K562 (cell line): ENCODE results near the gene RCE1. TPM values are rescaled to one million over a fixed set of nuclear protein-coding genes. Genes with fewer than 3 reads are reported as not detected.
A peak's percentile ranks its signal among the peaks of the same experiment; 100 is the strongest.

ENCODE experiments used
- ATAC-seq: fragments of 200-7000 bp; cut with Tn5 transposase; 3 replicates; pipeline ENCODE4 v1.9.1; 2020; ENCODE audit warnings: moderate library complexity
- BruUV-seq: library from RNA; stranded (reverse); fragments of 400-500 nt; replicated peaks from 2 replicates; lab custom pipeline; 2021; lab: Mats Ljungman, UMichigan
- CTCF ChIA-PET: fragments of 300-600 bp; formaldehyde crosslinking; extraction: SDS; loops from one replicate; lab custom pipeline; 2021; ENCODE audit warnings: low intra/inter-chr PET ratio; lab: Yijun Ruan, JAX
- POLR2A ChIA-PET: fragments of 300-600, 350-650 bp; sonication (Branson Sonifier 250); formaldehyde crosslinking; extraction: SDS; loops from one replicate; lab custom pipeline; 2021; ENCODE audit warnings: antibody characterized with exemption, inconsistent platforms; lab: Yijun Ruan, JAX
- DNase-seq, 4 experiments: peaks; one replicate each; pipeline versions ENCODE4 v3.0.0 to v3.0.0-alpha.2; 2011 to 2018; ENCODE audit warnings: low spot score in 3 of 4, mixed read lengths in 3 of 4; ENCODE audit errors: extremely low read depth in 1 of 4
- FAIRE-seq: peaks from 2 replicates; lab custom pipeline; 2011; peaks lifted over from hg19 to GRCh38; lab: Jason Lieb, UNC
- H2AFZ ChIP-seq: 2 replicates; pipeline ENCODE4 v1.6.0; 2011; ENCODE audit warnings: low read depth, low read length, control low read depth, inconsistent platforms
- H3K27ac ChIP-seq: fragments of 200-600 bp; 3 replicates; pipeline ENCODE4 v1.8.0; 2011; ENCODE audit warnings: low read depth, mild to moderate bottlenecking, control low read depth, inconsistent platforms, low read length, moderate library complexity, mixed read lengths; ENCODE audit errors: extremely low read depth
- H3K27me3 ChIP-seq, 2 experiments: fragments of 300-600 bp in 1 of 2; 2 replicates in 1 of 2; 3 replicates in 1 of 2; pipeline versions ENCODE4 v1.6.0 to v1.8.0; 2011; ENCODE audit warnings: inconsistent platforms in 2 of 2, low read length in 2 of 2, mild to moderate bottlenecking in 1 of 2, mixed read lengths in 1 of 2, moderate library complexity in 1 of 2; ENCODE audit not compliant: control insufficient read depth in 2 of 2, insufficient read depth in 2 of 2
- H3K36me3 ChIP-seq: fragments of 300-600 bp; 3 replicates; pipeline ENCODE4 v1.8.0; 2011; ENCODE audit warnings: mild to moderate bottlenecking, low read length, inconsistent platforms; ENCODE audit not compliant: control insufficient read depth, insufficient read depth
- H3K4me1 ChIP-seq, 2 experiments: fragments of 200-600 bp in 1 of 2; replicated peaks in 1 of 2; 2 replicates in 1 of 2; 3 replicates in 1 of 2; pipeline versions ENCODE4 v1.5.1 to v1.8.0; 2011; ENCODE audit warnings: inconsistent platforms in 2 of 2, low read length in 2 of 2, mild to moderate bottlenecking in 1 of 2, mixed read lengths in 1 of 2, moderate library complexity in 1 of 2; ENCODE audit not compliant: control insufficient read depth in 2 of 2, insufficient read depth in 2 of 2
- H3K4me2 ChIP-seq: 2 replicates; pipeline ENCODE4 v1.6.1; 2011; ENCODE audit warnings: low read length, control low read depth, inconsistent platforms, mixed read lengths; ENCODE audit not compliant: insufficient read depth
- H3K4me3 ChIP-seq: fragments of 200-600 bp; sonication (generic), shearing (Covaris generic); 2 replicates; pipeline ENCODE4 v1.5.1; 2016; ENCODE audit warnings: control low read depth, inconsistent platforms
- H3K79me2 ChIP-seq: fragments of 200-600 bp; 3 replicates; pipeline ENCODE4 v1.8.0; 2011; ENCODE audit warnings: low read length, inconsistent platforms; ENCODE audit not compliant: control insufficient read depth, insufficient read depth
- H3K9ac ChIP-seq, 2 experiments: 2 replicates each; pipeline versions ENCODE4 v1.6.0 to v1.6.1; 2011; ENCODE audit warnings: low read depth in 2 of 2, low read length in 2 of 2, control low read depth in 1 of 2, inconsistent platforms in 1 of 2, mild to moderate bottlenecking in 1 of 2, mixed read lengths in 1 of 2; ENCODE audit not compliant: insufficient read depth in 1 of 2
- H3K9me1 ChIP-seq: one replicate; pipeline ENCODE4 v1.6.0; 2011; ENCODE audit warnings: inconsistent platforms, mild to moderate bottlenecking, low read length, moderate library complexity; ENCODE audit not compliant: control insufficient read depth, insufficient read depth
- H3K9me3 ChIP-seq: replicated peaks from 2 replicates; pipeline ENCODE4 v1.5.1; 2011; ENCODE audit warnings: low read depth, low read length, inconsistent platforms; ENCODE audit not compliant: control insufficient read depth, insufficient read depth
- H4K20me1 ChIP-seq: replicated peaks from 2 replicates; pipeline ENCODE4 v1.6.1; 2011; ENCODE audit warnings: low read length, inconsistent platforms, mixed read lengths; ENCODE audit not compliant: control insufficient read depth, insufficient read depth
- BCOR ChIP-seq: fragments of 450-650 bp; IDR thresholded peaks from 2 replicates; pipeline ENCODE4 v1.6.1; 2016
- CBX3 ChIP-seq, 2 experiments: IDR thresholded peaks; 1 replicate in 1 of 2; 2 replicates in 1 of 2; pipeline ENCODE4 v1.6.1; 2012; ENCODE audit warnings: inconsistent platforms in 2 of 2, low read length in 2 of 2, borderline replicate concordance in 1 of 2, control low read depth in 1 of 2
- CCNT2 ChIP-seq: IDR thresholded peaks from 2 replicates; pipeline ENCODE4 v1.6.1; 2011; ENCODE audit warnings: borderline replicate concordance, low read depth, mild to moderate bottlenecking, moderate library complexity, mixed read lengths, low read length; ENCODE audit not compliant: insufficient read length; ENCODE audit errors: extremely low read depth
- CGGBP1 ChIP-seq: fragments of 250-450 bp; sonication (Bioruptor Pico); IDR thresholded peaks from 2 replicates; pipeline ENCODE4 v1.9.0; 2021; ENCODE audit warnings: mild to moderate bottlenecking
- HMGN3 ChIP-seq: IDR thresholded peaks from 2 replicates; pipeline ENCODE4 v1.6.1; 2011; ENCODE audit warnings: borderline replicate concordance, low read depth, mild to moderate bottlenecking, mixed read lengths, low read length; ENCODE audit not compliant: insufficient read length; ENCODE audit errors: extremely low read depth
- ILF3 ChIP-seq: fragments of 450-650 bp; IDR thresholded peaks from 2 replicates; pipeline ENCODE4 v1.6.1; 2018; ENCODE audit warnings: antibody characterized with exemption, mild to moderate bottlenecking, moderate library complexity, borderline replicate concordance
- JUN ChIP-seq, 2 experiments: sonication (generic) in 1 of 2; formaldehyde crosslinking in 1 of 2; IDR thresholded peaks; 2 replicates each; pipeline versions ENCODE4 v1.6.1 to v1.8.0; 2012 to 2022; ENCODE audit warnings: borderline replicate concordance in 2 of 2, mild to moderate bottlenecking in 2 of 2, improper control_type of control experiment in 1 of 2, low read depth in 1 of 2, low read length in 1 of 2, missing genetic modification reagents in 1 of 2
- KDM1A ChIP-seq, 2 experiments: fragments of 450-650 bp; IDR thresholded peaks; 2 replicates each; pipeline ENCODE4 v1.6.1; 2016; ENCODE audit warnings: mild to moderate bottlenecking in 2 of 2
- KLF1 ChIP-seq: fragments of 450-650 bp; IDR thresholded peaks from 2 replicates; pipeline ENCODE4 v1.6.1; 2016; ENCODE audit warnings: missing genetic modification characterization, missing compliant biosample characterization
- MAX ChIP-seq: sonication (generic); formaldehyde crosslinking; IDR thresholded peaks from 2 replicates; pipeline ENCODE4 v1.9.0; 2022; ENCODE audit warnings: mild to moderate bottlenecking, missing genetic modification reagents
- MIER1 ChIP-seq: fragments of 450-650 bp; IDR thresholded peaks from 2 replicates; pipeline ENCODE4 v1.6.1; 2016; ENCODE audit warnings: antibody characterized with exemption, mild to moderate bottlenecking, low read depth
- MLLT1 ChIP-seq, 2 experiments: fragments of 450-650 bp; IDR thresholded peaks; 2 replicates each; pipeline ENCODE4 v1.6.1; 2016
- NFIC ChIP-seq: fragments of 450-650 bp; IDR thresholded peaks from 2 replicates; pipeline ENCODE4 v1.6.1; 2017; ENCODE audit warnings: mild to moderate bottlenecking, inconsistent platforms
- RAD21 ChIP-seq, 2 experiments: fragments of 250-450 bp in 1 of 2; fragments of 450-650 bp in 1 of 2; sonication (Bioruptor Pico) in 1 of 2; formaldehyde crosslinking in 1 of 2; IDR thresholded peaks in 1 of 2; conservative IDR thresholded peaks in 1 of 2; 2 replicates each; pipeline versions ENCODE4 v1.4.0 to v1.8.0; 2020 to 2022; ENCODE audit warnings: mild to moderate bottlenecking in 2 of 2, moderate library complexity in 1 of 2
- TCF7L2 ChIP-seq: fragments of 150-350 bp; IDR thresholded peaks from 2 replicates; pipeline ENCODE4 v1.6.1; 2016; ENCODE audit warnings: low read depth, mild to moderate bottlenecking, low read length, moderate library complexity
- ZNF23 ChIP-seq: fragments of 250-450 bp; sonication (Bioruptor Pico); IDR thresholded peaks from 2 replicates; pipeline ENCODE4 v1.4.0; 2020; ENCODE audit warnings: mild to moderate bottlenecking
- WGBS: fragments of 100-300 bp; shearing (Covaris generic); methylation state at CpG from one replicate; pipeline ENCODE4 v1.1.6; 2016; ENCODE audit warnings: low coverage, mixed read lengths; ENCODE audit not compliant: insufficient coverage; ENCODE audit errors: missing lambda C conversion rate; 5-methylcytosine and 5-hydroxymethylcytosine counted together
- in situ Hi-C: fragments of 300-500 bp; cut with MboI; formaldehyde crosslinking; loops from 4 replicates; pipeline ENCODE4 v1.15.0; 2018; ENCODE audit warnings: inconsistent platforms, mixed read lengths
- intact Hi-C: fragments of 100-400 bp; cut with micrococcal nuclease; formaldehyde crosslinking; loops from 2 replicates; pipeline ENCODE4 v1.14.2; 2022
- polyA plus RNA-seq, 8 experiments: library from polyadenylated mRNA; depleted of rRNA in 4 of 8; stranded (reverse) in 5 of 8; unstranded in 3 of 8; fragments of >200 nt; fragmentation: Nextera tagmentation in 2 of 8; fragmentation: Illumina TruSeq in 1 of 8; extraction: Ambion mirVana in 2 of 8; extraction: Trizol in 1 of 8; gene quantifications; 2 replicates each; pipeline versions ENCODE4 v1.2.1 to v1.2.3, GENCODE V29; 2011 to 2014; ENCODE audit warnings: inconsistent platforms in 1 of 8, missing spikeins in 1 of 8
- total RNA-seq, 7 experiments: library from RNA; depleted of rRNA in 6 of 7; stranded (reverse); fragments of >200 nt in 6 of 7; fragmentation: Illumina TruSeq in 2 of 7; extraction: Trizol in 2 of 7; gene quantifications; 2 replicates each; pipeline versions ENCODE4 v1.2.1 to v1.2.3, GENCODE V29; 2011 to 2021; ENCODE audit warnings: low replicate concordance in 1 of 7

Gene RCE1
- total and polyA plus RNA-seq, 9 of the 15 experiments (the other 6 are each of a cell fraction or from before 2014, with no cell fraction given): 0.75 to 41.5 (median 15.1) TPM

- Histone ChIP-seq H2AFZ (peak overlapping the region; percentile 49), H3K4me2 (peak overlapping the region; percentile 47), H3K4me1 (peaks cover 16 to 35% of the 10 kb centered on the region in 2 experiments; a peak in 4 of 5 replicates), H4K20me1 (no peaks in the 10 kb centered on the region), H3K9ac (peak overlapping the region; percentile 12 to 27; a peak in 3 of 4 replicates), H3K36me3 (0 out of 3 replicates have a peak, but pooled peaks cover 4% of the 10 kb centered on the region), H3K27me3 (no peaks in the 10 kb centered on the region), H3K79me2 (peaks cover 4% of the 10 kb centered on the region; the same call in 2 of the 3 replicates), H3K27ac (peak overlapping the region; percentile 82), H3K4me3 (no peak overlapping the region), H3K9me3 (no peaks in the 10 kb centered on the region), H3K9me1 (no peaks in the 10 kb centered on the region)
- in situ Hi-C loops: no loop called here
- BruUV-seq: no TSS peak
- intact Hi-C loops: loop anchor here (5.0 kb wide), 2 partner anchors 65 to 85 kb away; partner anchors contain the start of genes C11orf86 and PC
- peak; percentile 100 for FAIRE-seq
- peak; percentile 99 for ATAC-seq
- peak; percentile 85 to 95 (median 88) for DNase-seq
- ChIA-PET CTCF (no interaction called here), POLR2A (interaction anchor here (0.7 to 1.6 kb wide), 6 partner anchors 11 to 758 kb away, joined by 3 to 8 read pairs (median 3); no protein-coding TSS in a partner anchor)
- 32% methylated on average over 14 of the region's 14 CpGs for whole genome bisulfite sequencing
- TF ChIP-seq CGGBP1 (CRISPR knock-in tag) (no peak), MLLT1 (IDR thresholded peaks at IDR 0.05) (peak in 1 of 2 experiments; percentile 78; a peak in 3 of 4 replicates), ILF3 (no peak), KDM1A (IDR thresholded peaks at IDR 0.05) (peak in 1 of 2 experiments; percentile 42; a peak in 2 of 4 replicates), CCNT2 (peak; percentile 33), BCOR (peak; percentile 66), TCF7L2 (no peak), KLF1 (tag) (no peak), NFIC (peak; percentile 51), MIER1 (peak; percentile 38; the same call in 1 of the 2 replicates), RAD21 (CRISPR knock-in tag; conservative IDR thresholded peaks at IDR 0.05 in 1 of 2, IDR thresholded peaks at IDR 0.05 in 1 of 2) (peak; percentile 29 to 52; a peak in 3 of 4 replicates), JUN (IDR thresholded peaks at IDR 0.05; ENCODE audit: borderline replicate concordance, low read depth, low read length) (peak; percentile 99), JUN (CRISPR knock-in tag; IDR thresholded peaks at IDR 0.05; ENCODE audit: borderline replicate concordance) (peak; percentile 75; the same call in 1 of the 2 replicates), CBX3 (IDR thresholded peaks at IDR 0.05; ENCODE audit: borderline replicate concordance in 1 of 2, low read length in 2 of 2) (peak in 1 of 2 experiments; percentile 56; a peak in 1 of 3 replicates), MAX (CRISPR knock-in tag) (no peak; the same call in 1 of the 2 replicates), ZNF23 (no peak), HMGN3 (no peak)
Observed at GRCh38 chr11:66891851-66892660, 48.8 kb downstream of the RCE1 start.
